K562 (cell line): ENCODE results near the gene ZNF546.

Source experiments
- CTCF ChIP-seq, 3 experiments: IDR thresholded peaks in 2 of 3; conservative IDR thresholded peaks in 1 of 3; 2 replicates each; pipeline ENCODE4 v1.5.1; 2011 to 2012; ENCODE audit warnings: low read length in 3 of 3, mild to moderate bottlenecking in 3 of 3, control low read depth in 2 of 3, improper control_type of control experiment in 1 of 3, inconsistent platforms in 1 of 3, low read depth in 1 of 3, mixed read lengths in 1 of 3, moderate library complexity in 1 of 3; ENCODE audit not compliant: insufficient read depth in 2 of 3
- EP300 ChIP-seq: IDR thresholded peaks from 2 replicates; pipeline ENCODE4 v1.6.1; 2012; ENCODE audit warnings: low read length, improper control_type of control experiment
- GABPA ChIP-seq: fragments of 200-800 bp; sonication (Bioruptor generic); conservative IDR thresholded peaks from 2 replicates; pipeline ENCODE4 v1.6.1; 2016; ENCODE audit warnings: low read depth, missing genetic modification characterization, missing compliant biosample characterization
- GATAD2B ChIP-seq: fragments of 450-650 bp; IDR thresholded peaks from 2 replicates; pipeline ENCODE4 v1.6.1; 2017; ENCODE audit warnings: mild to moderate bottlenecking, borderline replicate concordance
- IRF2 ChIP-seq: sonication (generic); formaldehyde crosslinking; IDR thresholded peaks from 2 replicates; pipeline ENCODE4 v1.8.1; 2022; ENCODE audit warnings: mild to moderate bottlenecking, missing genetic modification reagents
- NUFIP1 ChIP-seq: fragments of 450-650 bp; IDR thresholded peaks from 2 replicates; pipeline ENCODE4 v1.6.1; 2018; ENCODE audit not compliant: partially characterized antibody
- SLC30A9 ChIP-seq: fragments of 250-450 bp; sonication (Bioruptor Pico); IDR thresholded peaks from 2 replicates; pipeline ENCODE4 v1.8.0; 2022; ENCODE audit warnings: mild to moderate bottlenecking, moderate library complexity
- SP1 ChIP-seq: sonication (generic); formaldehyde crosslinking; IDR thresholded peaks from 2 replicates; pipeline ENCODE4 v1.8.1; 2022; ENCODE audit warnings: mild to moderate bottlenecking, missing genetic modification reagents
- ZBTB43 ChIP-seq: sonication (generic); formaldehyde crosslinking; IDR thresholded peaks from 2 replicates; pipeline ENCODE4 v1.8.0; 2023; ENCODE audit warnings: mild to moderate bottlenecking, missing genetic modification reagents

GRCh38 chr19:39970675-39971379 lies 26.0 kb upstream of the ZNF546 start, which contains the start of gene PSMC4:
- TF ChIP-seq NUFIP1, result no peak
- TF ChIP-seq CTCF (IDR thresholded peaks at IDR 0.05 in 2 of 3, conservative IDR thresholded peaks at IDR 0.05 in 1 of 3; ENCODE audit: insufficient read depth in 2 of 3, low read depth in 1 of 3, low read length in 3 of 3), result peak; percentile 90 to 97 (median 94)
- peak; percentile 98 for TF ChIP-seq GABPA
- TF ChIP-seq ZBTB43 (CRISPR knock-in tag), result no peak
- no peak for TF ChIP-seq SLC30A9 (CRISPR knock-in tag)
- no peak for TF ChIP-seq IRF2 (CRISPR knock-in tag)
- TF ChIP-seq SP1 (CRISPR knock-in tag), result peak; percentile 93
- TF ChIP-seq EP300, result no peak
- TF ChIP-seq GATAD2B, result no peak
